Stimulated activated CD8-positive, alpha-beta memory T cell treated with anti-CD3 and anti-CD28 coated beads, Interleukin-15, amount 100 ng/mL, for 24 hours (primary cell): ENCODE results near the gene CD80.
"Not testable (repeated sequence)": the region's sequence is repeated elsewhere in the genome, so short reads cannot be mapped to it uniquely, and the experiment has no call there.

Experiments
- DNase-seq: peaks from one replicate; pipeline ENCODE4 v3.0.0-alpha.2; 2020; ENCODE audit warnings: low read depth

Gene CD80

GRCh38 chr3:119580067-119580760, 20.8 kb upstream of the CD80 start:
- DNase-seq, result no peak

GRCh38 chr3:119579366-119580066, 20.1 kb upstream of the CD80 start, which contains the start of gene ADPRH:
Gene ADPRH (plus strand): TSS chr3:119579492. CDS start chr3:119582170, 2,678 bp downstream.
- peak; percentile 27 for DNase-seq

- DNase-seq, result no peak
These were observed 16.1 kb upstream of the CD80 start for GRCh38 chr3:119575507-119575906.

- DNase-seq, result no peak
These were observed 12.3 kb upstream of the CD80 start for GRCh38 chr3:119571688-119572087.

GRCh38 chr3:119571230-119571629, 11.8 kb upstream of the CD80 start:
- DNase-seq, result no peak

GRCh38 chr3:119570229-119570628, 10.8 kb upstream of the CD80 start:
- DNase-seq, result no peak

GRCh38 chr3:119569156-119569555, 9.7 kb upstream of the CD80 start:
- DNase-seq, result no peak

- not testable (repeated sequence) for DNase-seq
These were observed 3.9 kb upstream of the CD80 start for GRCh38 chr3:119563334-119563733.

- no peak for DNase-seq
These were observed 3.0 kb upstream of the CD80 start for GRCh38 chr3:119562307-119562961.

- DNase-seq, result no peak
These were observed 746 bp upstream of the CD80 start for GRCh38 chr3:119560160-119560559.

GRCh38 chr3:119558626-119559317, 642 bp downstream of the CD80 start:
- DNase-seq, result no peak

GRCh38 chr3:119557877-119558269, 1.5 kb downstream of the CD80 start:
- DNase-seq, result no peak

- no peak for DNase-seq
These were observed 2.1 kb downstream of the CD80 start for GRCh38 chr3:119557192-119557876.

GRCh38 chr3:119555929-119556328, 3.5 kb downstream of the CD80 start:
- no peak for DNase-seq

GRCh38 chr3:119555309-119555735, 4.1 kb downstream of the CD80 start:
- DNase-seq, result no peak

- DNase-seq, result no peak
These were observed 5.5 kb downstream of the CD80 start for GRCh38 chr3:119553823-119554415.

GRCh38 chr3:119552928-119553327, 6.5 kb downstream of the CD80 start:
- not testable (repeated sequence) for DNase-seq

GRCh38 chr3:119551598-119551997, 7.8 kb downstream of the CD80 start:
- no peak for DNase-seq

GRCh38 chr3:119550192-119550910, 9.1 kb downstream of the CD80 start:
- DNase-seq, result no peak

GRCh38 chr3:119548341-119548740, 11.1 kb downstream of the CD80 start:
- no peak for DNase-seq

GRCh38 chr3:119547227-119547626, 12.2 kb downstream of the CD80 start:
- no peak for DNase-seq
